D721Med (cell line): ENCODE results near the gene ALOX12B.
"Not testable (repeated sequence)": the region's sequence is repeated elsewhere in the genome, so short reads cannot be mapped to it uniquely, and the experiment has no call there.

Source experiments
- DNase-seq: peaks from one replicate; pipeline ENCODE4 v3.0.0; 2011; ENCODE audit warnings: low spot score; ENCODE audit not compliant: insufficient read length
- FAIRE-seq: peaks from 2 replicates; lab custom pipeline; 2011; peaks lifted over from hg19 to GRCh38; lab: Jason Lieb, UNC
- TF ChIP-seq, protein P1 (sequence below): IDR thresholded peaks from 2 replicates; pipeline ENCODE4 v1.5.1; 2012; ENCODE audit warnings: mild to moderate bottlenecking, control low read depth; ENCODE audit not compliant: insufficient read depth; ENCODE audit errors: missing control alignments

ALOX12B gene

DNA sequence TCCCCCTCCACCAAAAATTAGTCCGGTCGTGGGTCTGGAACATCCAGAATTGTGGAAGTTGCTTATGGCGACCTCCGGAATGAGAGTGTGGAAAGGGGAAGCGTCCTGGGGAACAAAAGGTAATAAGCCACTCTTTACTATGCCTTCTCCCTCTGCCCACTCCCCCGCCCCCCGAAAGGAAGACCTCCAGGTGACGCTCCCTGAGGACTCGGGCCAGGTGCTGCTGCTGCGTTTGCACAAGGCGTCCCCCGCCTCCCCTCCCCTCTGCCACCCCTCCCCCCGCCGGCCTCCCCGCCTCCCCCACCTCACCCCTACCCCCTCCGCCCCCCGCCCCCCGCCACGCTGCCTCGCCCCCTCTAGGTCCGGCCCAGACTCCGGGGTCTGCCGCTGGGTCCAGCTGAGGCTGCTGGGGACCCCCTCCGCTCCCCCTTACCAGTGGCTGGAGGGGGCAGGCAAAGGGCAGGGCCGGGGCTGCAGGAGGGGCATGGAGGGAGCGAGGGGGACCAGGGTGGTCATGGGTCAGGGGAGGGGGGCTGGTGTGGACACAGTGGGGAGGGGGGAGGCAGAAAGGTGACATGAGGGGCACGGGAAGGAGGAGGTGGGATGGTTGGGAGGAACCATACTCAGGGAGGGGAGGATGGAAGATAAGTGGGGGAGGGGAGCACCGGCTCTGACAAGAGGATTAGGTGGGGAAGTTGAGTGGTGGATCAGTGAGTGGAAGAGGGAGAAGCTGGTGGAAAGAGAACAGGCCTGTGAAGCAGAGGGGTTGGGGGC lies 23.6 kb downstream of the ALOX12B start:
- TF ChIP-seq, protein P1, sequence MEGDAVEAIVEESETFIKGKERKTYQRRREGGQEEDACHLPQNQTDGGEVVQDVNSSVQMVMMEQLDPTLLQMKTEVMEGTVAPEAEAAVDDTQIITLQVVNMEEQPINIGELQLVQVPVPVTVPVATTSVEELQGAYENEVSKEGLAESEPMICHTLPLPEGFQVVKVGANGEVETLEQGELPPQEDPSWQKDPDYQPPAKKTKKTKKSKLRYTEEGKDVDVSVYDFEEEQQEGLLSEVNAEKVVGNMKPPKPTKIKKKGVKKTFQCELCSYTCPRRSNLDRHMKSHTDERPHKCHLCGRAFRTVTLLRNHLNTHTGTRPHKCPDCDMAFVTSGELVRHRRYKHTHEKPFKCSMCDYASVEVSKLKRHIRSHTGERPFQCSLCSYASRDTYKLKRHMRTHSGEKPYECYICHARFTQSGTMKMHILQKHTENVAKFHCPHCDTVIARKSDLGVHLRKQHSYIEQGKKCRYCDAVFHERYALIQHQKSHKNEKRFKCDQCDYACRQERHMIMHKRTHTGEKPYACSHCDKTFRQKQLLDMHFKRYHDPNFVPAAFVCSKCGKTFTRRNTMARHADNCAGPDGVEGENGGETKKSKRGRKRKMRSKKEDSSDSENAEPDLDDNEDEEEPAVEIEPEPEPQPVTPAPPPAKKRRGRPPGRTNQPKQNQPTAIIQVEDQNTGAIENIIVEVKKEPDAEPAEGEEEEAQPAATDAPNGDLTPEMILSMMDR: no peak
- DNase-seq: no peak
- no peak for FAIRE-seq

DNA sequence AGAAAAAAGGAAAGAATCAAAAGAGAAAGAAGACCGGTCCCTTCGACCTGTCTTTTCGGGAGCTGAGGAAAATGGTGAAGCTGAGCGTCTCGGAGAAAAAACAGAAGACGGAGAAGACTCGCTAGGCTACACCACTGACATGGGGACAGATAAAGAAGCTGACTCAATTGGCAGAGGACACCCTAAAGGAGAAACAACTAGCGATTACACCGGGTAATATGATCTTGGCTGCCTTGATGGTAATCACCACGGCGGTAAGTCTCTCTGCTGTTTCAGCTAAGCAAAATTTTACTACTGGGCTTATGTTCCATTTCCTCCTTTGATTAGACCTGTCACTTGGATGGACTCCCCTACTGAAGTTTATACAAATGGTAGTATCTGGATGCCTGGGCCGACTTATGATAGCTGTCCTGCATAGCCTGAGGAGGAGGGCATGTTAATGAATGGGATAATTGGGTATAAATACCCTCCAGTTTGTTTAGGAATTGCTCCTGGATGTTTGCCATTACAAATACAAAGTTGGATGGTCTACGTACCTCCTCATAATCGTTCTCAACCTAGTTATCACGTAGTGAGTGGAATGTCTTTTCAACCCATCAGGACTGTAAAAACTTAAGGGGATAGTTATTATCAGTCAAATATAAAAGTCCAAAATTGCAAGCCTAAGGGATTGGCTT lies 24.6 kb downstream of the ALOX12B start:
- DNase-seq: no peak
- no peak for FAIRE-seq
- TF ChIP-seq, protein P1: no peak

DNA sequence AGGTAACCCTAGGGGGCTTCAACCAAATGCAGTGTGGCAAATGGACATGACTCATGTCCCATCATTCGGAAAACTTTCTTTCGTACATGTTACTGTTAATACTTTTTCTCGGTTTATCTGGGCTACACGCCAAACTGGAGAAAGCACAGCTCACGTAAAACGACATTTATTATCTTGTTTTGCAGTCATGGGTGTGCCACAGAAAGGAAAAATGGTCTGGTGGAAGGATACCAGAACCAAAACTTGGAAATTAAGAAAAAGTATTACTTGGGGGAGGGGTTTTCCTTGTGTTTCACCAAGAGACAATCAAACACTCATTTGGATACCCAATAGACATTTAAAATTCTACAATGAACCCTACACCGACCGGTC lies 25.1 kb downstream of the ALOX12B start:
- no peak for FAIRE-seq
- TF ChIP-seq, protein P1: no peak
- no peak for DNase-seq

DNA sequence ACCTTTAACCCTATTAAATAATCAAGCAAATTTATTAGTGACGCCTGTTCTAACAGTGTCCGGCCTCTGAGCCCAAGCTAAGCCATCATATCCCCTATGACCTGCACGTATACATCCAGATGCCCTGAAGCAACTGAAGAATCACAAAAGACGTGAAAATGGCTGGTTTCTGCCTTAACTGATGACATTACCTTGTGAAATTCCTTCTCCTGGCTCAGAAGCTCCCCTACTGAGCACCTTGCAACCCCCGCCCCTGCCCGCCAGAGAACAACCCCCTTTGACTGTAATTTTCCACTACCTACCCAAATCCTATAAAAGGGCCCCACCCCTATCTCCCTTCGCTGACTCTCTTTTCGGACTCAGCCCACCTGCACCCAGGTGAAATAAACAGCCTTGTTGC lies 25.7 kb downstream of the ALOX12B start:
- DNase-seq, FAIRE-seq: not testable (repeated sequence)

DNA sequence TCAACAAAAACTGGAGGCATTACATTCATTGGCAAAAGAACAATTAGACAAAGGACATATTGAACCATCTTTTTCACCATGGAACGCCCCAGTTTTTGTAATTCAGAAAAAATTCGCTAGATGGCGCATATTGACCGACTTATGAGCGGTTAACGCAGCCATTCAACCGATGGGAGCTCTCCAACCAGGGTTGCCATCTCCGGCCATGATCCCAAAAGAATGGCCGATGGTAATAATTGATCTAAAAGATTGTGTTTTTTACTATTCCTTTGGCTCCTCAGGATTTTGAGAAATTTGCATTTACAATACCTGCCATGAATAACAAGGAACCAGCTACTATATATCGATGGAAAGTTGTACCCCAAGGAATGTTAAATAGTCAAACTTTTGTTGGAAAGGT lies 27.2 kb downstream of the ALOX12B start:
- TF ChIP-seq, protein P1: peak; percentile 47
- peak; percentile 46 for FAIRE-seq
- DNase-seq: no peak

DNA sequence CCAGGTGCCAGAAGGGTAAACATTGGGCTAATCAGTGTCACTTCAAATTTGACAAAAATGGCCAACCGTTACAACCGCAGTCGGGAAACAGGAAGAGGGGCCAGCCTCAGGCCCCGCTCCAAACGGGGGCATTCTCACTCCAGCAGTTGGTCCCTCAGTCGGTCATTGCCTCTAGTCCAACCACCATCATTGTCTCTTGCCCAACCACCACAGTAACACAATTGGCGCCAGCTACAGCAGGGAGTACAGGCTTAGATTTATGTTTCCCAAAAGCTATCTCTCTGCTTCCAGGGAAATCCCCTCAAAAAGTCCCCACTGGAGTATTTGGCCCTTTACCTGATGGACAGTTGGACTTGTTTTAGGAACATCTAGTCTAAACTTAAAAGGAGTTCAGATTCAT lies 28.4 kb downstream of the ALOX12B start:
- no peak for FAIRE-seq
- TF ChIP-seq, protein P1: no peak

DNA sequence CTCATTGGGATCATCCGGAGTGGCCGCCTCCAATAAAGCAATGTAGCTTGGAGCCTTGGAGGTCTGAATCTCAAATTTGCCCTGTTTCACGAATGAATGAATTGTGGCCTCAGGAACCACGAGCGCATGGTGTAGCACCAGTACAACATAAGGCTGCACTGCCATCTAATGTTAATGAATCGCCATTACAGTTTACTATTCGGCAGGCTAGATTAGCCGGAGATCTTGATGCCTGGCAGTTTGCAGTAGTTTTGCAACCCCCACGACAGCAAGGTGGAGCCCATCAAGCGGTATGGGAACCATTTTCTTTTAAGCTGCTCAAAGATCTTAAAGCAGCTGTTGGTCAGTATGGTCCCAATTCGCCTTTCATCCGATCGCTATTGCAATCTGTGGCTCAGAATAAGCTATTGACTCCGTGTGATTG lies 29.8 kb downstream of the ALOX12B start:
- TF ChIP-seq, protein P1: peak; percentile 62
- peak; percentile 62 for DNase-seq
- peak; percentile 66 for FAIRE-seq

More for the DNA sequence above, 28.4 kb downstream of the ALOX12B start:
- no peak for DNase-seq
